ENCODE data around the gene ELMO3. TPM values are rescaled to one million over a fixed set of nuclear protein-coding genes. Genes with fewer than 3 reads are reported as not detected.
A peak's percentile ranks its signal among the peaks of the same experiment; 100 is the strongest.

The ELMO3 gene
- total and polyA plus RNA-seq, 2 of the 13 experiments (the other 11 are each of a cell fraction or from before 2014, with no cell fraction given): 2.6 to 4.0 TPM

- peak; percentile 92; the same call in 1 of the 2 replicates for TF ChIP-seq FUBP1 (CRISPR knock-in tag; IDR thresholded peaks at IDR 0.05; ENCODE audit: borderline replicate concordance)
- peak; percentile 88; the same call in 1 of the 2 replicates for TF ChIP-seq ARID4A (CRISPR knock-in tag; IDR thresholded peaks at IDR 0.05; ENCODE audit: borderline replicate concordance)
- no peak for TF ChIP-seq TCF7L2 (IDR thresholded peaks at IDR 0.05; ENCODE audit: low read depth, low read length)
- peak; percentile 96; the same call in 1 of the 2 replicates for TF ChIP-seq ZFP90 (CRISPR knock-in tag; IDR thresholded peaks at IDR 0.05; ENCODE audit: borderline replicate concordance)
- peak; percentile 70 for TF ChIP-seq ELF1 (CRISPR knock-in tag; IDR thresholded peaks at IDR 0.05)
- TF ChIP-seq ZNF275 (CRISPR knock-in tag; IDR thresholded peaks at IDR 0.05; ENCODE audit: borderline replicate concordance): no peak
- no peak for TF ChIP-seq ZNF850 (CRISPR knock-in tag; conservative IDR thresholded peaks at IDR 0.05)
- peak; percentile 75; the same call in 1 of the 2 replicates for TF ChIP-seq CBFB (CRISPR knock-in tag; IDR thresholded peaks at IDR 0.05)
- peak; percentile 84; the same call in 1 of the 2 replicates for TF ChIP-seq MTERF4 (CRISPR knock-in tag; IDR thresholded peaks at IDR 0.05)
- no peak for TF ChIP-seq EHMT2 (IDR thresholded peaks at IDR 0.05; ENCODE audit: borderline replicate concordance, low read depth, low read length)
- TF ChIP-seq SP2 (CRISPR knock-in tag; IDR thresholded peaks at IDR 0.05): peak; percentile 76
- 0 out of 2 replicates have a peak, but pooled peaks have one; percentile 34 for TF ChIP-seq CHD2 (IDR thresholded peaks at IDR 0.05; ENCODE audit: low read depth, low read length)
- no peak; the same call in 1 of the 2 replicates for TF ChIP-seq ZNF703 (CRISPR knock-in tag; IDR thresholded peaks at IDR 0.05; ENCODE audit: borderline replicate concordance)
- 0 out of 2 replicates have a peak, but pooled peaks have one; percentile 55 for TF ChIP-seq IRF1 (CRISPR knock-in tag; IDR thresholded peaks at IDR 0.05; ENCODE audit: low read depth)
- TF ChIP-seq JARID2 (CRISPR knock-in tag; IDR thresholded peaks at IDR 0.05; ENCODE audit: insufficient replicate concordance): no peak
- peak; percentile 97 for TF ChIP-seq ZFP41 (CRISPR knock-in tag; IDR thresholded peaks at IDR 0.05; ENCODE audit: borderline replicate concordance)
- TF ChIP-seq TBX3 (IDR thresholded peaks at IDR 0.05; ENCODE audit: borderline replicate concordance): no peak
- TF ChIP-seq KDM6A (CRISPR knock-in tag; IDR thresholded peaks at IDR 0.05; ENCODE audit: low read depth): no peak
Observed at GRCh38 chr16:67173808-67174705, 24.9 kb upstream of the ELMO3 start (continued).

All from HepG2 (cell line).